Liver (tissue), 9 donors: Measurements from ENCODE around the gene TAF6. TPM values are rescaled to one million over a fixed set of nuclear protein-coding genes. Genes with fewer than 3 reads are reported as not detected.

Experiments used
- DNase-seq: peaks from one replicate; pipeline ENCODE4 v3.0.0-alpha.2; 2017; ENCODE audit warnings: low spot score
- H3K27ac ChIP-seq, 2 donors: one replicate each; pipeline ENCODE4 v1.7.0; 2013; ENCODE audit warnings: inconsistent platforms in 2 of 2, low read length in 2 of 2, control low read depth in 1 of 2, low read depth in 1 of 2, mild to moderate bottlenecking in 1 of 2
- H3K27me3 ChIP-seq, 4 donors: one replicate each; pipeline versions ENCODE4 v1.6.1 to v1.7.0; 2013; ENCODE audit warnings: low read length in 3 of 4, inconsistent platforms in 1 of 4, mild to moderate bottlenecking in 1 of 4, moderate library complexity in 1 of 4; ENCODE audit not compliant: control insufficient read depth in 4 of 4, insufficient read depth in 4 of 4
- H3K36me3 ChIP-seq, 4 donors: one replicate each; pipeline versions ENCODE4 v1.6.1 to v1.7.0; 2013; ENCODE audit warnings: low read length in 3 of 4, mild to moderate bottlenecking in 3 of 4, low read depth in 1 of 4, moderate library complexity in 1 of 4; ENCODE audit not compliant: control insufficient read depth in 4 of 4, insufficient read depth in 3 of 4
- H3K4me1 ChIP-seq, 4 donors: one replicate each; pipeline versions ENCODE4 v1.6.1 to v1.7.0; 2013; ENCODE audit warnings: low read length in 3 of 4, mild to moderate bottlenecking in 3 of 4, moderate library complexity in 1 of 4; ENCODE audit not compliant: control insufficient read depth in 4 of 4, insufficient read depth in 4 of 4
- H3K4me3 ChIP-seq, 3 donors: one replicate each; pipeline versions ENCODE4 v1.6.1 to v1.7.0; 2013; ENCODE audit warnings: low read length in 3 of 3, control low read depth in 1 of 3, low read depth in 1 of 3, mild to moderate bottlenecking in 1 of 3
- H3K9ac ChIP-seq, 2 donors: one replicate each; pipeline ENCODE4 v1.7.0; 2013; ENCODE audit warnings: low read length in 2 of 2, mild to moderate bottlenecking in 2 of 2, moderate library complexity in 2 of 2, control low read depth in 1 of 2, low read depth in 1 of 2
- H3K9me3 ChIP-seq, 4 donors: one replicate each; pipeline versions ENCODE4 v1.6.1 to v1.7.0; 2013; ENCODE audit warnings: low read length in 3 of 4; ENCODE audit not compliant: control insufficient read depth in 4 of 4
- ATF3 ChIP-seq: IDR thresholded peaks from 2 replicates; pipeline ENCODE4 v1.6.1; 2016; ENCODE audit warnings: antibody characterized with exemption
- EGR1 ChIP-seq, 2 donors: IDR thresholded peaks; 2 replicates each; pipeline ENCODE4 v1.6.1; 2016 to 2018; ENCODE audit warnings: antibody characterized with exemption in 2 of 2, low read depth in 2 of 2
- GABPA ChIP-seq, 2 donors: IDR thresholded peaks in 1 of 2; conservative IDR thresholded peaks in 1 of 2; 2 replicates each; pipeline ENCODE4 v1.6.1; 2016; ENCODE audit warnings: antibody characterized with exemption in 2 of 2, mild to moderate bottlenecking in 1 of 2, moderate library complexity in 1 of 2
- HNF4A ChIP-seq, 2 donors: conservative IDR thresholded peaks; 2 replicates each; pipeline ENCODE4 v1.6.1; 2016; ENCODE audit warnings: antibody characterized with exemption in 2 of 2, mild to moderate bottlenecking in 2 of 2
- HNF4G ChIP-seq: IDR thresholded peaks from 2 replicates; pipeline ENCODE4 v1.6.1; 2016; ENCODE audit warnings: antibody characterized with exemption
- MAX ChIP-seq: IDR thresholded peaks from 2 replicates; pipeline ENCODE4 v1.6.1; 2016; ENCODE audit warnings: antibody characterized with exemption
- NR2F2 ChIP-seq: IDR thresholded peaks from 2 replicates; pipeline ENCODE4 v1.6.1; 2016; ENCODE audit warnings: antibody characterized with exemption
- RAD21 ChIP-seq, 2 donors: IDR thresholded peaks; 2 replicates each; pipeline ENCODE4 v1.6.1; 2016; ENCODE audit warnings: antibody characterized with exemption in 2 of 2, mild to moderate bottlenecking in 2 of 2
- SP1 ChIP-seq: IDR thresholded peaks from 2 replicates; pipeline ENCODE4 v1.6.1; 2018; ENCODE audit warnings: antibody characterized with exemption, mild to moderate bottlenecking
- ZBTB33 ChIP-seq: IDR thresholded peaks from 2 replicates; pipeline ENCODE4 v1.6.1; 2016; ENCODE audit warnings: antibody characterized with exemption
- WGBS: extraction: QIAGEN DNeasy Blood & Tissue Kit; methylation state at CpG from one replicate; pipeline ENCODE4 v1.1.7; 2013; 5-methylcytosine and 5-hydroxymethylcytosine counted together
- polyA plus RNA-seq, 2 donors: library from polyadenylated mRNA; stranded (reverse) in 1 of 2; unstranded in 1 of 2; fragments of 200-250 nt in 1 of 2; fragments of >200 nt in 1 of 2; fragmentation: Nextera tagmentation in 1 of 2; extraction: Ambion mirVana in 1 of 2; gene quantifications; one replicate each; pipeline versions ENCODE4 v1.2.1 to v1.2.3, GENCODE V29; 2013 to 2015
- total RNA-seq, 2 donors: library from RNA; depleted of rRNA; stranded (reverse); fragments of >200 nt; gene quantifications; one replicate each; pipeline ENCODE4 v1.2.3, GENCODE V29; 2014
- TF ChIP-seq, protein P1 (sequence below): fragments of 150-350 bp; IDR thresholded peaks from 2 replicates; pipeline ENCODE4 v1.5.1; 2017; ENCODE audit warnings: improper control_type of control experiment, low read depth, low read length; ENCODE audit not compliant: missing input control
- TF ChIP-seq, protein P2 (sequence below): IDR thresholded peaks from 2 replicates; pipeline ENCODE4 v1.6.1; 2016; ENCODE audit warnings: antibody characterized with exemption, mild to moderate bottlenecking
- donor health status: healthy.
- donor health status: healthy.
- donor health status: healthy.
- donor health status: healthy.
- donor health status: healthy.

The TAF6 gene
- total and polyA plus RNA-seq, 4 donors: 8.9 to 17.9 (median 16.2) TPM

GRCh38 chr7:100071018-100071723 is 48.0 kb downstream of the TAF6 start:
- Histone ChIP-seq H3K4me1 (peaks cover 0 to 6% (median 2%) of the 10 kb centered on the region in 4 donors), H3K4me3 (peak overlapping the region in 2 of 3 donors; percentile 9 to 55), H3K36me3 (peaks cover 21 to 66% (median 60%) of the 10 kb centered on the region in 4 donors), H3K9me3 (peaks cover 20 to 30% (median 22%) of the 10 kb centered on the region in 4 donors), H3K27me3 (no peaks in the 10 kb centered on the region), H3K27ac (no peak overlapping the region), H3K9ac (no peak overlapping the region)
- TF ChIP-seq HNF4G (no peak), ZBTB33 (no peak), HNF4A (conservative IDR thresholded peaks at IDR 0.05) (no peak), ATF3 (no peak), MAX (no peak)
- TF ChIP-seq, protein P1, sequence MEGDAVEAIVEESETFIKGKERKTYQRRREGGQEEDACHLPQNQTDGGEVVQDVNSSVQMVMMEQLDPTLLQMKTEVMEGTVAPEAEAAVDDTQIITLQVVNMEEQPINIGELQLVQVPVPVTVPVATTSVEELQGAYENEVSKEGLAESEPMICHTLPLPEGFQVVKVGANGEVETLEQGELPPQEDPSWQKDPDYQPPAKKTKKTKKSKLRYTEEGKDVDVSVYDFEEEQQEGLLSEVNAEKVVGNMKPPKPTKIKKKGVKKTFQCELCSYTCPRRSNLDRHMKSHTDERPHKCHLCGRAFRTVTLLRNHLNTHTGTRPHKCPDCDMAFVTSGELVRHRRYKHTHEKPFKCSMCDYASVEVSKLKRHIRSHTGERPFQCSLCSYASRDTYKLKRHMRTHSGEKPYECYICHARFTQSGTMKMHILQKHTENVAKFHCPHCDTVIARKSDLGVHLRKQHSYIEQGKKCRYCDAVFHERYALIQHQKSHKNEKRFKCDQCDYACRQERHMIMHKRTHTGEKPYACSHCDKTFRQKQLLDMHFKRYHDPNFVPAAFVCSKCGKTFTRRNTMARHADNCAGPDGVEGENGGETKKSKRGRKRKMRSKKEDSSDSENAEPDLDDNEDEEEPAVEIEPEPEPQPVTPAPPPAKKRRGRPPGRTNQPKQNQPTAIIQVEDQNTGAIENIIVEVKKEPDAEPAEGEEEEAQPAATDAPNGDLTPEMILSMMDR: no peak
- no peak for DNase-seq
- 98% methylated on average over 11 of the region's 11 CpGs for WGBS

GRCh38 chr7:100069991-100070390 is 49.2 kb downstream of the TAF6 start:
- Histone ChIP-seq H3K4me1 (peaks cover under 1 to 17% (median 13%) of the 10 kb centered on the region in 4 donors), H3K4me3 (no peak overlapping the region), H3K36me3 (peaks cover 19 to 55% (median 50%) of the 10 kb centered on the region in 4 donors), H3K27ac (no peak overlapping the region), H3K9ac (no peak overlapping the region), H3K9me3 (peaks cover 20 to 30% (median 22%) of the 10 kb centered on the region in 4 donors), H3K27me3 (no peaks in the 10 kb centered on the region)
- WGBS: 98% methylated on average over 5 of the region's 5 CpGs
- TF ChIP-seq EGR1 (IDR thresholded peaks at IDR 0.05; ENCODE audit: low read depth in 2 of 2) (no peak), HNF4A (conservative IDR thresholded peaks at IDR 0.05) (no peak), RAD21 (IDR thresholded peaks at IDR 0.05) (no peak), NR2F2 (no peak), SP1 (no peak), ZBTB33 (no peak), ATF3 (no peak), GABPA (IDR thresholded peaks at IDR 0.05 in 1 of 2, conservative IDR thresholded peaks at IDR 0.05 in 1 of 2) (no peak)
- TF ChIP-seq, protein P2, sequence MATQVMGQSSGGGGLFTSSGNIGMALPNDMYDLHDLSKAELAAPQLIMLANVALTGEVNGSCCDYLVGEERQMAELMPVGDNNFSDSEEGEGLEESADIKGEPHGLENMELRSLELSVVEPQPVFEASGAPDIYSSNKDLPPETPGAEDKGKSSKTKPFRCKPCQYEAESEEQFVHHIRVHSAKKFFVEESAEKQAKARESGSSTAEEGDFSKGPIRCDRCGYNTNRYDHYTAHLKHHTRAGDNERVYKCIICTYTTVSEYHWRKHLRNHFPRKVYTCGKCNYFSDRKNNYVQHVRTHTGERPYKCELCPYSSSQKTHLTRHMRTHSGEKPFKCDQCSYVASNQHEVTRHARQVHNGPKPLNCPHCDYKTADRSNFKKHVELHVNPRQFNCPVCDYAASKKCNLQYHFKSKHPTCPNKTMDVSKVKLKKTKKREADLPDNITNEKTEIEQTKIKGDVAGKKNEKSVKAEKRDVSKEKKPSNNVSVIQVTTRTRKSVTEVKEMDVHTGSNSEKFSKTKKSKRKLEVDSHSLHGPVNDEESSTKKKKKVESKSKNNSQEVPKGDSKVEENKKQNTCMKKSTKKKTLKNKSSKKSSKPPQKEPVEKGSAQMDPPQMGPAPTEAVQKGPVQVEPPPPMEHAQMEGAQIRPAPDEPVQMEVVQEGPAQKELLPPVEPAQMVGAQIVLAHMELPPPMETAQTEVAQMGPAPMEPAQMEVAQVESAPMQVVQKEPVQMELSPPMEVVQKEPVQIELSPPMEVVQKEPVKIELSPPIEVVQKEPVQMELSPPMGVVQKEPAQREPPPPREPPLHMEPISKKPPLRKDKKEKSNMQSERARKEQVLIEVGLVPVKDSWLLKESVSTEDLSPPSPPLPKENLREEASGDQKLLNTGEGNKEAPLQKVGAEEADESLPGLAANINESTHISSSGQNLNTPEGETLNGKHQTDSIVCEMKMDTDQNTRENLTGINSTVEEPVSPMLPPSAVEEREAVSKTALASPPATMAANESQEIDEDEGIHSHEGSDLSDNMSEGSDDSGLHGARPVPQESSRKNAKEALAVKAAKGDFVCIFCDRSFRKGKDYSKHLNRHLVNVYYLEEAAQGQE: no peak
- TF ChIP-seq, protein P1: no peak
- no peak for DNase-seq
